ENCODE data around the gene SEMA3C.

DNA sequence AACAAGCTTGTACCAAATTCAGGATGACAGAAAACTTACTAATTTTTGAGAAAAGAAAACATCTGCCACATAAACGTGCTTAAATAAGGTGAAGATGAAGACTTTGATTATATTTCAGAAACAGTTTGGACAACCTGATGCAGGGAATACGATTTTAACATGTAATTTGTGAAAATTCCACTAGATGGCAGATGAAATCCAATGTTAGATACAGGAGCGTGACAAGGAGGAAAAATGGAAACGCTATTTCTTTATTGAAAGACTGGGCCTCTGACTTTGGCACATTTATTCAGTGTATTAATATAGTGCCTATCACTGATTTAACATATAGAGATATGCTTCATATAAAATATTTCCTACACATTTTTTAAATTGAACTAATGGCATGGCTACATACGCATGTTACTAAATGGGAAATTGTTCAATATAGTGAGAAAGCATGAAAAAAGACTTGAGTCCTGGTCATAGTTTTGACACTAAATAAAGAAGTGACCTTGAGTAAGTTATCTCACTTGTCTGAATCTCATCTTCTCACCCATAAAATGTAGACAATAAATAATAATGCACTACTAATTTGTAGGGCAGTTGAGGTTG, 219.7 kb downstream of the SEMA3C start:
- TF ChIP-seq, protein P1, sequence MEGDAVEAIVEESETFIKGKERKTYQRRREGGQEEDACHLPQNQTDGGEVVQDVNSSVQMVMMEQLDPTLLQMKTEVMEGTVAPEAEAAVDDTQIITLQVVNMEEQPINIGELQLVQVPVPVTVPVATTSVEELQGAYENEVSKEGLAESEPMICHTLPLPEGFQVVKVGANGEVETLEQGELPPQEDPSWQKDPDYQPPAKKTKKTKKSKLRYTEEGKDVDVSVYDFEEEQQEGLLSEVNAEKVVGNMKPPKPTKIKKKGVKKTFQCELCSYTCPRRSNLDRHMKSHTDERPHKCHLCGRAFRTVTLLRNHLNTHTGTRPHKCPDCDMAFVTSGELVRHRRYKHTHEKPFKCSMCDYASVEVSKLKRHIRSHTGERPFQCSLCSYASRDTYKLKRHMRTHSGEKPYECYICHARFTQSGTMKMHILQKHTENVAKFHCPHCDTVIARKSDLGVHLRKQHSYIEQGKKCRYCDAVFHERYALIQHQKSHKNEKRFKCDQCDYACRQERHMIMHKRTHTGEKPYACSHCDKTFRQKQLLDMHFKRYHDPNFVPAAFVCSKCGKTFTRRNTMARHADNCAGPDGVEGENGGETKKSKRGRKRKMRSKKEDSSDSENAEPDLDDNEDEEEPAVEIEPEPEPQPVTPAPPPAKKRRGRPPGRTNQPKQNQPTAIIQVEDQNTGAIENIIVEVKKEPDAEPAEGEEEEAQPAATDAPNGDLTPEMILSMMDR (conservative IDR thresholded peaks at IDR 0.05 in 1 of 2, IDR thresholded peaks at IDR 0.05 in 1 of 2; ENCODE audit: low read depth in 1 of 2, low read length in 2 of 2), result peak; percentile 35 to 53
- no peak for TF ChIP-seq EZH2 (IDR thresholded peaks at IDR 0.05; ENCODE audit: low read length, missing control alignments)
